Right lobe of liver (tissue), 6 donors: ENCODE results near the gene ADGRL3. TPM values are rescaled to one million over a fixed set of nuclear protein-coding genes. Genes with fewer than 3 reads are reported as not detected.

Experiments used
- ATAC-seq, 4 donors: fragments of 200-7000 bp; cut with Tn5 transposase; one replicate each; pipeline ENCODE4 v1.9.1; 2020; ENCODE audit warnings: mild to moderate bottlenecking in 4 of 4, moderate library complexity in 4 of 4
- DNase-seq, 3 donors: peaks; one replicate each; pipeline ENCODE4 v3.0.0-alpha.2; 2020
- H3K27ac ChIP-seq, 3 donors: fragments of 200-600 bp; one replicate each; pipeline ENCODE4 v1.8.0; 2022
- H3K27me3 ChIP-seq, 2 donors: fragments of 200-600 bp; one replicate each; pipeline ENCODE4 v1.8.0; 2022
- H3K36me3 ChIP-seq, 4 donors: fragments of 200-600 bp; sonication (generic) in 1 of 4; one replicate each; pipeline versions ENCODE4 v1.5.1 to v1.8.0; 2017 to 2022; ENCODE audit warnings: control low read depth in 1 of 4
- H3K4me1 ChIP-seq, 4 donors: fragments of 200-600 bp; sonication (generic) in 1 of 4; one replicate each; pipeline versions ENCODE4 v1.5.1 to v1.8.0; 2017 to 2022; ENCODE audit warnings: control low read depth in 1 of 4
- H3K4me3 ChIP-seq, 3 donors: fragments of 200-600 bp; one replicate each; pipeline ENCODE4 v1.8.0; 2022
- H3K9me3 ChIP-seq, 4 donors: fragments of 200-600 bp; sonication (generic) in 1 of 4; one replicate each; pipeline versions ENCODE4 v1.5.1 to v1.8.0; 2017 to 2022; ENCODE audit warnings: control low read depth in 1 of 4
- POLR2A ChIP-seq: fragments of 450-650 bp; IDR thresholded peaks from one replicate; pipeline ENCODE4 v1.6.1; 2017; ENCODE audit warnings: antibody characterized with exemption, mild to moderate bottlenecking
- WGBS: methylation state at CpG from one replicate; pipeline ENCODE4 v1.1.6; 2018; ENCODE audit warnings: low coverage, low lambda C conversion rate; ENCODE audit not compliant: insufficient coverage; ENCODE audit errors: missing lambda C conversion rate; 5-methylcytosine and 5-hydroxymethylcytosine counted together
- intact Hi-C, 2 donors: fragments of 100-400 bp; cut with DNase I; formaldehyde crosslinking; loops; one replicate each; pipeline versions ENCODE4 v1.11.2 to v1.14.1; 2022
- total RNA-seq, 6 experiments: library from RNA; depleted of rRNA in 2 of 6; stranded (reverse); fragments of >200 nt in 2 of 6; fragmentation: NEBNext Ultra II Directional in 3 of 6; extraction: Animal tissue kit (Norgen Biotek cat#: 25700) in 3 of 6; gene quantifications; one replicate each; pipeline versions ENCODE4 v1.1.0 to v1.2.4, GENCODE V29; 2016 to 2023
- TF ChIP-seq, protein P1 (sequence below), 4 donors: fragments of 200-600 bp in 3 of 4; fragments of 450-650 bp in 1 of 4; IDR thresholded peaks; one replicate each; pipeline versions ENCODE4 v1.5.1 to v1.8.0; 2016 to 2022; ENCODE audit warnings: antibody characterized with exemption in 4 of 4, mild to moderate bottlenecking in 2 of 4
- donor health status: DM: no; HTN: yes; CAD: no.
- donor health status: DM: no; HTN: no; CAD: no.
- donor health status: DM: no; HTN: no; CAD: no.
- donor health status: DM: no; HTN: yes; CAD: no.
- donor health status: DM: no; HTN: yes; CAD: no.

The ADGRL3 gene
- total RNA-seq, 6 experiments from 2014 or later: 0.06 to 1.1 (median 0.35) TPM

DNA sequence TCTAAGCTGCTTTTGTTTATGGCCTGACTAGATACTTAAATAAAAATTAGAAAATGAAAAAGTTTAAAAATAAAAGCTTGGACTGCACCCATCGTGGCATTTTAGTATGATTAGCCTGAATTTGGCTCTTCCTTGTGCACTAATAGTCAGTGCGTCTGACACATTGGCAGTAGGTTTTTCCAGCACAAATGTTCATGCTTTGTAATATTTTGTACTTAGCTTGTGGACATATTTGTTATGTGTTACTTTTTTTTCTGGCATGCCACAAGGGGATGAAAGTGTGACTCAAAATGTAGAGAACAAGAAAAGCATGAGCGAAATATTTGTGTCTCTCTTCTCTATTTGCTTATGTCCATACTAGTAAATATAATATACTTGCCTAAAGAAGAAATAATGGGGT lies 359.3 kb downstream of the ADGRL3 start:
- TF ChIP-seq, protein P1, sequence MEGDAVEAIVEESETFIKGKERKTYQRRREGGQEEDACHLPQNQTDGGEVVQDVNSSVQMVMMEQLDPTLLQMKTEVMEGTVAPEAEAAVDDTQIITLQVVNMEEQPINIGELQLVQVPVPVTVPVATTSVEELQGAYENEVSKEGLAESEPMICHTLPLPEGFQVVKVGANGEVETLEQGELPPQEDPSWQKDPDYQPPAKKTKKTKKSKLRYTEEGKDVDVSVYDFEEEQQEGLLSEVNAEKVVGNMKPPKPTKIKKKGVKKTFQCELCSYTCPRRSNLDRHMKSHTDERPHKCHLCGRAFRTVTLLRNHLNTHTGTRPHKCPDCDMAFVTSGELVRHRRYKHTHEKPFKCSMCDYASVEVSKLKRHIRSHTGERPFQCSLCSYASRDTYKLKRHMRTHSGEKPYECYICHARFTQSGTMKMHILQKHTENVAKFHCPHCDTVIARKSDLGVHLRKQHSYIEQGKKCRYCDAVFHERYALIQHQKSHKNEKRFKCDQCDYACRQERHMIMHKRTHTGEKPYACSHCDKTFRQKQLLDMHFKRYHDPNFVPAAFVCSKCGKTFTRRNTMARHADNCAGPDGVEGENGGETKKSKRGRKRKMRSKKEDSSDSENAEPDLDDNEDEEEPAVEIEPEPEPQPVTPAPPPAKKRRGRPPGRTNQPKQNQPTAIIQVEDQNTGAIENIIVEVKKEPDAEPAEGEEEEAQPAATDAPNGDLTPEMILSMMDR (IDR thresholded peaks at IDR 0.05): no peak
- TF ChIP-seq POLR2A: no peak
- ATAC-seq: no peak
- Histone ChIP-seq H3K27ac (no peak overlapping the region), H3K4me1 (no peaks in the 10 kb centered on the region), H3K27me3 (no peaks in the 10 kb centered on the region), H3K4me3 (no peak overlapping the region), H3K9me3 (no peaks in the 10 kb centered on the region), H3K36me3 (no peaks in the 10 kb centered on the region)
- intact Hi-C loops: no loop called here
- WGBS: 84% methylated on average over 3 of the region's 3 CpGs
- DNase-seq: no peak

DNA sequence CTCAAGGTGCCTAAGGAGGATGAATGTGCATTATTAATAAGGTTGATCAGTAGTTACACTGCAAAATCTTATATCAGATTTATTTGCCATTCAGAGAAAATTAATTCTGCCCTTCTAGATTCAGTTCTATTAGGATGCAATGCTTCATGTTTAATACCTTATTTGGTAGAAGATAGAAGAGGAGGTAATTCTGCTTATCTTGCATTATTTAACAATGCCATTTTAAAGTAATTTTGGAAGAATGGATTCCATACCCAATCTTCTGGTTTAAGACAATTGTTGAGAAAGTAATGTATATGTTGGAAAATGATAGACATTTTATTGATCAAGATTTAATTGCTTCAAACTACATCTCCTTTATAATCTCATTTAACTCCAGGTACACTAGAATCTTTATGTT lies 360.9 kb downstream of the ADGRL3 start:
- TF ChIP-seq POLR2A: no peak
- TF ChIP-seq, protein P1 (IDR thresholded peaks at IDR 0.05): no peak
- H3K9me3 ChIP-seq: no peaks in the 10 kb centered on the region
- DNase-seq (no peak), ATAC-seq (no peak)
- no peaks in the 10 kb centered on the region for H3K36me3 ChIP-seq
- no peak overlapping the region for H3K4me3 ChIP-seq
- no peaks in the 10 kb centered on the region for H3K4me1 ChIP-seq
- no peak overlapping the region for H3K27ac ChIP-seq
- intact Hi-C loops: no loop called here
- H3K27me3 ChIP-seq: no peaks in the 10 kb centered on the region

DNA sequence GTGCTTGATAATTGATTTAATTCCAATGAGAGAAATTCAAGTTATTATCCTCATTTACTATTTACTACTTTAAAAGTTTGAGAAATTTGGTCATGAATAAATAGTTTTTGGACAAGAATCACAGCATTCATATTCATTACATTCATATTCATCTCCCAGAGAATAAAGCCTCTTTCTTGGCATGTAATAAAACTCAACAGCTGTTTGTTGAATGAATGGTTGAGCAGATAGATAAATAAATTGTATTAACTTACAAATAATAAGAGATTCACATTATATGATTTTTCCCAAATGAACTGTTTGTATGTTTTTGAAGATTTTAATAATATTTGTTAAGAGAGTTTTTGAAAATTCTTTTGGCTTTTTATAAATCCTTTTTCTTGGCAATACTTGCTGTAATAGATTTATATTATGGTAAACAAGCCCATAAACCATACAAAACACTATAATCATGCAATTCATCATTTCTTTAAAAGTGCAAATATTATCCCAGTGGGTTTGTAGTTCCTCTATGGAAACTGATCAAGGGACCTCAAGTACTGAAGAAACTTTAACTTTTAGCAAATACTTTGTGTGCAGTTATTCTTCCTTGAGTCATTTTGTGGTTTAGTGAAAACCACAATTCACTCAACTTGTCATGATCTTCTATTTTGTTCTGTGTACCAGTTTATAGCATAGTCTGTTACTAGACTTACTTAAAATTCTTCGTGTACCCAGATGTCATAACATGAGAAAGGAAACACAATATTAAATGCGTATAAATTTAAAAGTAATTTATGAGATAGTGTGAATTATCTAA lies 371.8 kb downstream of the ADGRL3 start:
- Histone ChIP-seq H3K4me3 (no peak overlapping the region), H3K27ac (no peak overlapping the region), H3K36me3 (no peaks in the 10 kb centered on the region), H3K9me3 (no peaks in the 10 kb centered on the region), H3K27me3 (no peaks in the 10 kb centered on the region), H3K4me1 (no peaks in the 10 kb centered on the region)
- 52% methylated on average over 2 of the region's 2 CpGs for WGBS
- no peak for ATAC-seq
- no peak for DNase-seq
- intact Hi-C loops: no loop called here
- no peak for TF ChIP-seq POLR2A
- TF ChIP-seq, protein P1 (IDR thresholded peaks at IDR 0.05): no peak

DNA sequence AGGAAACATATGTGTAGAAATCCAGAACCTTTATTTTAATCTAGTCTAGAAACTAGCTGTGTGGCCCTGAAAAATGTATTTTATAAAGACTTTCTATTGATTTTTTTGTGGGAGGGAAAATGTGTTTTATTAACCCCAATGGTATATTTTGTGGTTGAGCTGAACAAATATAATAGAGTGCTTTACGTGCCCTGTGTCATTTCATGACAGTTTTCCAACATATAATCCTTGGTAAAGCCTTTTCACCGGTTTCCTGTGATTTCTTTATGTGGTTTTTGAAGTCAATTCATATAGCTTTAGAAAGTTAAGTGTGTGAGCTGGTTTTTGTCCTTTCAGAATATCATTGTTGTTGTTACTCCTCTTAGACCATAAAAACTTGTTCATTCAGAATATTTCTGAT lies 375.7 kb downstream of the ADGRL3 start:
- intact Hi-C loops: no loop called here
- H3K4me3 ChIP-seq: no peak overlapping the region
- ATAC-seq (no peak), DNase-seq (no peak)
- H3K27ac ChIP-seq: no peak overlapping the region
- H3K4me1 ChIP-seq: no peaks in the 10 kb centered on the region
- H3K9me3 ChIP-seq: no peaks in the 10 kb centered on the region
- TF ChIP-seq, protein P1 (IDR thresholded peaks at IDR 0.05): no peak
- TF ChIP-seq POLR2A: no peak
- no peaks in the 10 kb centered on the region for H3K36me3 ChIP-seq
- WGBS: 63% methylated on average over 2 of the region's 2 CpGs
- no peaks in the 10 kb centered on the region for H3K27me3 ChIP-seq

DNA sequence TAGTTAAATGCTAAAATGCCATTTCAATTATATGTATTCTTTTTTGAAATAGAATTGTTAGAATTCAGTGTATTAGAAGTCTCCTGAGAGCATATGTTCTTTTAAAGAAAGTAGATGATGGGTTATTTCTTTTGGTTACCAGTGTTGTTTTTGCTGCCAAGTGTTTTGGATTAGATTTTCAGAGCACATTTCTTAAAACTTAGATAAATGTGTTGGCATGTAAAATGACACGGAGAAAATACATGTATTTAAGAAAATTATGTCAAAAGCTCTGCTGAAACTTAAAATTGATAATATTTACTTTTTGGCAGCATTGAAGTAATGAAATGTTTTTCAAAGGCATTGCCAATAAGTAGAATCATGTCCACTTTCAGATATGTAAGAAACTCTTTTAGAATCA lies 379.7 kb downstream of the ADGRL3 start:
- intact Hi-C loops: no loop called here
- WGBS: 54% methylated on average over 1 of the region's 1 CpG
- no peak for ATAC-seq
- H3K4me3 ChIP-seq: no peak overlapping the region
- no peaks in the 10 kb centered on the region for H3K9me3 ChIP-seq
- DNase-seq: no peak
- no peaks in the 10 kb centered on the region for H3K27me3 ChIP-seq
- no peaks in the 10 kb centered on the region for H3K4me1 ChIP-seq
- H3K36me3 ChIP-seq: no peaks in the 10 kb centered on the region
- no peak overlapping the region for H3K27ac ChIP-seq
- TF ChIP-seq, protein P1 (IDR thresholded peaks at IDR 0.05): no peak
- no peak for TF ChIP-seq POLR2A
